K562 (cell line): ENCODE data around the gene SYT7. TPM values are rescaled to one million over a fixed set of nuclear protein-coding genes. Genes with fewer than 3 reads are reported as not detected.

Source experiments
- ATAC-seq: fragments of 200-7000 bp; cut with Tn5 transposase; 3 replicates; pipeline ENCODE4 v1.9.1; 2020; ENCODE audit warnings: moderate library complexity
- BruUV-seq: library from RNA; stranded (reverse); fragments of 400-500 nt; replicated peaks from 2 replicates; lab custom pipeline; 2021; lab: Mats Ljungman, UMichigan
- CTCF ChIA-PET: fragments of 300-600 bp; formaldehyde crosslinking; extraction: SDS; loops from one replicate; lab custom pipeline; 2021; ENCODE audit warnings: low intra/inter-chr PET ratio; lab: Yijun Ruan, JAX
- POLR2A ChIA-PET: fragments of 300-600, 350-650 bp; sonication (Branson Sonifier 250); formaldehyde crosslinking; extraction: SDS; loops from one replicate; lab custom pipeline; 2021; ENCODE audit warnings: antibody characterized with exemption, inconsistent platforms; lab: Yijun Ruan, JAX
- DNase-seq, 4 experiments: peaks; one replicate each; pipeline versions ENCODE4 v3.0.0 to v3.0.0-alpha.2; 2011 to 2018; ENCODE audit warnings: low spot score in 3 of 4, mixed read lengths in 3 of 4; ENCODE audit errors: extremely low read depth in 1 of 4
- FAIRE-seq: peaks from 2 replicates; lab custom pipeline; 2011; peaks lifted over from hg19 to GRCh38; lab: Jason Lieb, UNC
- H2AFZ ChIP-seq: 2 replicates; pipeline ENCODE4 v1.6.0; 2011; ENCODE audit warnings: low read depth, low read length, control low read depth, inconsistent platforms
- H3K27ac ChIP-seq: fragments of 200-600 bp; 3 replicates; pipeline ENCODE4 v1.8.0; 2011; ENCODE audit warnings: low read depth, mild to moderate bottlenecking, control low read depth, inconsistent platforms, low read length, moderate library complexity, mixed read lengths; ENCODE audit errors: extremely low read depth
- H3K27me3 ChIP-seq, 2 experiments: fragments of 300-600 bp in 1 of 2; 2 replicates in 1 of 2; 3 replicates in 1 of 2; pipeline versions ENCODE4 v1.6.0 to v1.8.0; 2011; ENCODE audit warnings: inconsistent platforms in 2 of 2, low read length in 2 of 2, mild to moderate bottlenecking in 1 of 2, mixed read lengths in 1 of 2, moderate library complexity in 1 of 2; ENCODE audit not compliant: control insufficient read depth in 2 of 2, insufficient read depth in 2 of 2
- H3K36me3 ChIP-seq: fragments of 300-600 bp; 3 replicates; pipeline ENCODE4 v1.8.0; 2011; ENCODE audit warnings: mild to moderate bottlenecking, low read length, inconsistent platforms; ENCODE audit not compliant: control insufficient read depth, insufficient read depth
- H3K4me1 ChIP-seq, 2 experiments: fragments of 200-600 bp in 1 of 2; replicated peaks in 1 of 2; 2 replicates in 1 of 2; 3 replicates in 1 of 2; pipeline versions ENCODE4 v1.5.1 to v1.8.0; 2011; ENCODE audit warnings: inconsistent platforms in 2 of 2, low read length in 2 of 2, mild to moderate bottlenecking in 1 of 2, mixed read lengths in 1 of 2, moderate library complexity in 1 of 2; ENCODE audit not compliant: control insufficient read depth in 2 of 2, insufficient read depth in 2 of 2
- H3K4me2 ChIP-seq: 2 replicates; pipeline ENCODE4 v1.6.1; 2011; ENCODE audit warnings: low read length, control low read depth, inconsistent platforms, mixed read lengths; ENCODE audit not compliant: insufficient read depth
- H3K4me3 ChIP-seq: fragments of 200-600 bp; sonication (generic), shearing (Covaris generic); 2 replicates; pipeline ENCODE4 v1.5.1; 2016; ENCODE audit warnings: control low read depth, inconsistent platforms
- H3K79me2 ChIP-seq: fragments of 200-600 bp; 3 replicates; pipeline ENCODE4 v1.8.0; 2011; ENCODE audit warnings: low read length, inconsistent platforms; ENCODE audit not compliant: control insufficient read depth, insufficient read depth
- H3K9ac ChIP-seq, 2 experiments: 2 replicates each; pipeline versions ENCODE4 v1.6.0 to v1.6.1; 2011; ENCODE audit warnings: low read depth in 2 of 2, low read length in 2 of 2, control low read depth in 1 of 2, inconsistent platforms in 1 of 2, mild to moderate bottlenecking in 1 of 2, mixed read lengths in 1 of 2; ENCODE audit not compliant: insufficient read depth in 1 of 2
- H3K9me1 ChIP-seq: one replicate; pipeline ENCODE4 v1.6.0; 2011; ENCODE audit warnings: inconsistent platforms, mild to moderate bottlenecking, low read length, moderate library complexity; ENCODE audit not compliant: control insufficient read depth, insufficient read depth
- H3K9me3 ChIP-seq: replicated peaks from 2 replicates; pipeline ENCODE4 v1.5.1; 2011; ENCODE audit warnings: low read depth, low read length, inconsistent platforms; ENCODE audit not compliant: control insufficient read depth, insufficient read depth
- H4K20me1 ChIP-seq: replicated peaks from 2 replicates; pipeline ENCODE4 v1.6.1; 2011; ENCODE audit warnings: low read length, inconsistent platforms, mixed read lengths; ENCODE audit not compliant: control insufficient read depth, insufficient read depth
- CBX2 ChIP-seq: fragments of 200-600 bp; sonication (generic); IDR thresholded peaks from one replicate; pipeline ENCODE4 v1.6.1; 2012; ENCODE audit warnings: mild to moderate bottlenecking, low read length, inconsistent platforms; ENCODE audit not compliant: insufficient read depth, poor library complexity, severe bottlenecking
- FOXA1 ChIP-seq: fragments of 450-650 bp; IDR thresholded peaks from 2 replicates; pipeline ENCODE4 v1.6.1; 2016; ENCODE audit warnings: mild to moderate bottlenecking, borderline replicate concordance
- NCOR1 ChIP-seq: fragments of 450-650 bp; IDR thresholded peaks from 2 replicates; pipeline ENCODE4 v1.6.1; 2016; ENCODE audit warnings: mild to moderate bottlenecking, moderate library complexity
- NFRKB ChIP-seq: fragments of 450-650 bp; IDR thresholded peaks from 2 replicates; pipeline ENCODE4 v1.6.1; 2016; ENCODE audit warnings: low read depth
- PHF21A ChIP-seq: fragments of 450-650 bp; IDR thresholded peaks from 2 replicates; pipeline ENCODE4 v1.6.1; 2017; ENCODE audit warnings: low read depth, borderline replicate concordance
- POLR2A ChIP-seq: fragments of 450-650 bp; conservative IDR thresholded peaks from 2 replicates; pipeline ENCODE4 v1.6.1; 2016
- RBBP5 ChIP-seq: fragments of 200-600 bp; sonication (generic); IDR thresholded peaks from 2 replicates; pipeline ENCODE4 v1.6.1; 2012; ENCODE audit warnings: borderline replicate concordance, mild to moderate bottlenecking, low read length, control low read depth, inconsistent platforms; ENCODE audit not compliant: insufficient read depth, poor library complexity, severe bottlenecking
- SUPT5H ChIP-seq: fragments of 450-650 bp; IDR thresholded peaks from 2 replicates; pipeline ENCODE4 v1.6.1; 2016
- XRCC4 ChIP-seq: IDR thresholded peaks from one replicate; pipeline ENCODE4 v1.6.1; 2011; ENCODE audit not compliant: insufficient read depth, insufficient read length; ENCODE audit errors: extremely low read depth
- ZNF316 ChIP-seq: fragments of 450-650 bp; IDR thresholded peaks from 2 replicates; pipeline ENCODE4 v1.6.1; 2016
- ZNF79 ChIP-seq: fragments of 250-450 bp; sonication (Bioruptor Pico); IDR thresholded peaks from 2 replicates; pipeline ENCODE4 v1.4.0; 2020; ENCODE audit warnings: low read depth, mild to moderate bottlenecking, moderate library complexity
- WGBS: fragments of 100-300 bp; shearing (Covaris generic); methylation state at CpG from one replicate; pipeline ENCODE4 v1.1.6; 2016; ENCODE audit warnings: low coverage, mixed read lengths; ENCODE audit not compliant: insufficient coverage; ENCODE audit errors: missing lambda C conversion rate; 5-methylcytosine and 5-hydroxymethylcytosine counted together
- in situ Hi-C: fragments of 300-500 bp; cut with MboI; formaldehyde crosslinking; loops from 4 replicates; pipeline ENCODE4 v1.15.0; 2018; ENCODE audit warnings: inconsistent platforms, mixed read lengths
- intact Hi-C: fragments of 100-400 bp; cut with micrococcal nuclease; formaldehyde crosslinking; loops from 2 replicates; pipeline ENCODE4 v1.14.2; 2022
- polyA plus RNA-seq, 8 experiments: library from polyadenylated mRNA; depleted of rRNA in 4 of 8; stranded (reverse) in 5 of 8; unstranded in 3 of 8; fragments of >200 nt; fragmentation: Nextera tagmentation in 2 of 8; fragmentation: Illumina TruSeq in 1 of 8; extraction: Ambion mirVana in 2 of 8; extraction: Trizol in 1 of 8; gene quantifications; 2 replicates each; pipeline versions ENCODE4 v1.2.1 to v1.2.3, GENCODE V29; 2011 to 2014; ENCODE audit warnings: inconsistent platforms in 1 of 8, missing spikeins in 1 of 8
- total RNA-seq, 7 experiments: library from RNA; depleted of rRNA in 6 of 7; stranded (reverse); fragments of >200 nt in 6 of 7; fragmentation: Illumina TruSeq in 2 of 7; extraction: Trizol in 2 of 7; gene quantifications; 2 replicates each; pipeline versions ENCODE4 v1.2.1 to v1.2.3, GENCODE V29; 2011 to 2021; ENCODE audit warnings: low replicate concordance in 1 of 7
- TF ChIP-seq, protein P1 (sequence below), 2 experiments: fragments of 200-800 bp in 1 of 2; sonication (Bioruptor generic) in 1 of 2; sonication (generic) in 1 of 2; formaldehyde crosslinking in 1 of 2; IDR thresholded peaks in 1 of 2; conservative IDR thresholded peaks in 1 of 2; 2 replicates each; pipeline versions ENCODE4 v1.5.0 to v1.6.1; 2016 to 2020; ENCODE audit warnings: missing compliant biosample characterization in 1 of 2, missing genetic modification characterization in 1 of 2, missing genetic modification reagents in 1 of 2
- TF ChIP-seq, protein P2 (sequence below), 2 experiments: fragments of 450-650 bp in 1 of 2; sonication (generic) in 1 of 2; formaldehyde crosslinking in 1 of 2; IDR thresholded peaks; 2 replicates each; pipeline versions ENCODE4 v1.7.1 to v1.9.0; 2016 to 2022; ENCODE audit warnings: inconsistent platforms in 1 of 2, mild to moderate bottlenecking in 1 of 2, missing genetic modification reagents in 1 of 2

Gene SYT7
- total and polyA plus RNA-seq, 9 of the 15 experiments (the other 6 are each of a cell fraction or from before 2014, with no cell fraction given) = 0.01 to 0.51 (median 0.16) TPM; not detected in 1

DNA sequence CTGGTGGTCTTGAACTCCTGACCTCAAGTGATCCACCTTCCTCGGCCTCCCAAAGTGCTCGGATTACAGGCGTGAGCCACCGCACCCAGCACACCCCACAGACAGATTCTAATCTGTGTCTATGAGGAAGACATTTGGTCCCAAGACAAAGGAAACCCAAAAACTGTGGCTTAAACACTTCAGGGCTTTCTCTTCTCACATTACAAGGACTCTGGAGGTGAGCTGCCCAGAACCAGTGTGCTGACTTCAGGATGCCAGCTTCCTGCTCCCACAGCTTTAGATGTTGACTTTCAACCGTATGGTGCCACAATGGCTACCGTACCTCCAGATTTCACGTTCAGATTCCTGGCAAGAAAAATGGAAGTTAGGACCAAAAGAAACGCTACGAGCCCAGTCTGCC, 32.2 kb upstream of the SYT7 start:
- H3K36me3 ChIP-seq = no peaks in the 10 kb centered on the region
- H3K9ac ChIP-seq = no peak overlapping the region
- H3K9me3 ChIP-seq = no peaks in the 10 kb centered on the region
- POLR2A ChIA-PET = interaction anchor here (1.0 kb wide), 1 partner anchor 14 kb away, joined by 3 read pairs; no protein-coding TSS in a partner anchor
- BruUV-seq = no TSS peak
- intact Hi-C loops (no loop called here), in situ Hi-C loops (no loop called here)
- no peak for FAIRE-seq
- H3K4me2 ChIP-seq = no peak overlapping the region
- CTCF ChIA-PET = no interaction called here
- H3K79me2 ChIP-seq = no peaks in the 10 kb centered on the region
- 2% methylated on average over 9 of the region's 9 CpGs for WGBS
- H3K27me3 ChIP-seq = peaks cover 8 to 70% of the 10 kb centered on the region in 2 experiments; a peak in 4 of 5 replicates
- no peaks in the 10 kb centered on the region; a peak in 1 of 5 replicates for H3K4me1 ChIP-seq
- no peak for ATAC-seq
- DNase-seq = no peak
- H3K9me1 ChIP-seq = peaks cover 2% of the 10 kb centered on the region
- no peak overlapping the region for H3K4me3 ChIP-seq
- no peak overlapping the region for H3K27ac ChIP-seq
- no peak overlapping the region for H2AFZ ChIP-seq
- peaks cover 14% of the 10 kb centered on the region for H4K20me1 ChIP-seq
- TF ChIP-seq, protein P1, sequence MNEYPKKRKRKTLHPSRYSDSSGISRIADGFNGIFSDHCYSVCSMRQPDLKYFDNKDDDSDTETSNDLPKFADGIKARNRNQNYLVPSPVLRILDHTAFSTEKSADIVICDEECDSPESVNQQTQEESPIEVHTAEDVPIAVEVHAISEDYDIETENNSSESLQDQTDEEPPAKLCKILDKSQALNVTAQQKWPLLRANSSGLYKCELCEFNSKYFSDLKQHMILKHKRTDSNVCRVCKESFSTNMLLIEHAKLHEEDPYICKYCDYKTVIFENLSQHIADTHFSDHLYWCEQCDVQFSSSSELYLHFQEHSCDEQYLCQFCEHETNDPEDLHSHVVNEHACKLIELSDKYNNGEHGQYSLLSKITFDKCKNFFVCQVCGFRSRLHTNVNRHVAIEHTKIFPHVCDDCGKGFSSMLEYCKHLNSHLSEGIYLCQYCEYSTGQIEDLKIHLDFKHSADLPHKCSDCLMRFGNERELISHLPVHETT (CRISPR knock-in tag; conservative IDR thresholded peaks at IDR 0.05 in 1 of 2, IDR thresholded peaks at IDR 0.05 in 1 of 2) = no peak
- TF ChIP-seq, protein P2, sequence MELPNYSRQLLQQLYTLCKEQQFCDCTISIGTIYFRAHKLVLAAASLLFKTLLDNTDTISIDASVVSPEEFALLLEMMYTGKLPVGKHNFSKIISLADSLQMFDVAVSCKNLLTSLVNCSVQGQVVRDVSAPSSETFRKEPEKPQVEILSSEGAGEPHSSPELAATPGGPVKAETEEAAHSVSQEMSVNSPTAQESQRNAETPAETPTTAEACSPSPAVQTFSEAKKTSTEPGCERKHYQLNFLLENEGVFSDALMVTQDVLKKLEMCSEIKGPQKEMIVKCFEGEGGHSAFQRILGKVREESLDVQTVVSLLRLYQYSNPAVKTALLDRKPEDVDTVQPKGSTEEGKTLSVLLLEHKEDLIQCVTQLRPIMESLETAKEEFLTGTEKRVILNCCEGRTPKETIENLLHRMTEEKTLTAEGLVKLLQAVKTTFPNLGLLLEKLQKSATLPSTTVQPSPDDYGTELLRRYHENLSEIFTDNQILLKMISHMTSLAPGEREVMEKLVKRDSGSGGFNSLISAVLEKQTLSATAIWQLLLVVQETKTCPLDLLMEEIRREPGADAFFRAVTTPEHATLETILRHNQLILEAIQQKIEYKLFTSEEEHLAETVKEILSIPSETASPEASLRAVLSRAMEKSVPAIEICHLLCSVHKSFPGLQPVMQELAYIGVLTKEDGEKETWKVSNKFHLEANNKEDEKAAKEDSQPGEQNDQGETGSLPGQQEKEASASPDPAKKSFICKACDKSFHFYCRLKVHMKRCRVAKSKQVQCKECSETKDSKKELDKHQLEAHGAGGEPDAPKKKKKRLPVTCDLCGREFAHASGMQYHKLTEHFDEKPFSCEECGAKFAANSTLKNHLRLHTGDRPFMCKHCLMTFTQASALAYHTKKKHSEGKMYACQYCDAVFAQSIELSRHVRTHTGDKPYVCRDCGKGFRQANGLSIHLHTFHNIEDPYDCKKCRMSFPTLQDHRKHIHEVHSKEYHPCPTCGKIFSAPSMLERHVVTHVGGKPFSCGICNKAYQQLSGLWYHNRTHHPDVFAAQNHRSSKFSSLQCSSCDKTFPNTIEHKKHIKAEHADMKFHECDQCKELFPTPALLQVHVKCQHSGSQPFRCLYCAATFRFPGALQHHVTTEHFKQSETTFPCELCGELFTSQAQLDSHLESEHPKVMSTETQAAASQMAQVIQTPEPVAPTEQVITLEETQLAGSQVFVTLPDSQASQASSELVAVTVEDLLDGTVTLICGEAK (IDR thresholded peaks at IDR 0.05) = no peak
- TF ChIP-seq, protein P2 (CRISPR knock-in tag; IDR thresholded peaks at IDR 0.05) = no peak
- TF ChIP-seq RBBP5 = no peak
- no peak for TF ChIP-seq ZNF79 (CRISPR knock-in tag)
- TF ChIP-seq POLR2A = no peak
- no peak for TF ChIP-seq NCOR1
- no peak for TF ChIP-seq NFRKB
- TF ChIP-seq SUPT5H = no peak
- no peak for TF ChIP-seq XRCC4
- no peak for TF ChIP-seq PHF21A
- no peak for TF ChIP-seq CBX2
- TF ChIP-seq FOXA1 = no peak
- TF ChIP-seq ZNF316 = no peak
